SW480 (cell line): Measurements from ENCODE around the gene POLE3.
A peak's percentile ranks its signal among the peaks of the same experiment; 100 is the strongest.
"Not testable (repeated sequence)": the region's sequence is repeated elsewhere in the genome, so short reads cannot be mapped to it uniquely, and the experiment has no call there.

Experiments
- DNase-seq: peaks from one replicate; pipeline ENCODE4 v3.0.0-alpha.2; 2016; ENCODE audit warnings: low spot score

Gene POLE3, protein sequence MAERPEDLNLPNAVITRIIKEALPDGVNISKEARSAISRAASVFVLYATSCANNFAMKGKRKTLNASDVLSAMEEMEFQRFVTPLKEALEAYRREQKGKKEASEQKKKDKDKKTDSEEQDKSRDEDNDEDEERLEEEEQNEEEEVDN

DNA sequence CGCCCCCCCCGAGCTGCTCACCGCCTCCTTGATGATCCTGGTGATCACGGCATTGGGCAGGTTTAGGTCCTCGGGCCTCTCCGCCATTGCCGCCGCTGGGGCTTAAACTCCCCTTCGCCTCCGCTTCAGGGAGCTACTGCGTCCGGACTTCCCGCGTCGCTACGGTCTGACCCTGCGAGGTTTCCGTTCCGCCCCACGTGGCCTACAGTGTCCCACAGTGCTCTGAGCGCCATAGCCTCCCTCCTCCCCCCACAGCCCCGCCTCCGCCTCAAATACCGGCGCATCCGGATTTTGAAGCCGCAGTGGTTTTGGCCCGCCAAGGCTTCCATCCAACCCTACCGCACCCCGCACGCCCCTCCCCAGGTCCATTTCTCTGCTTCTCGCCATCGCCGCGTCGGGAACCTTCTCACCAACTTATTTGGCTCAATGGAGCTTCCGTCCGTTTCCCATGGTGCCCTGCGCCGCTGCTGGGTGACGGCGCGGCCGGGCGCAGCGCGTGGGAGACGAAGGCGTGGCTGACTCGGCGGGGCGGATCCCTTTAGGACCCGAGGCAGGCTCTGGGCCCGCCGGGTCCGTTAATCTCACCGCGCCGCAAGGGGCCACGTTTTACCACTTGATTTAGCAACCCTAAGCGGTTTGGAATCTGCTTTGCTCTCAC lies at the start of gene POLE3, which contains the start of gene C9orf43:
Gene POLE3 (minus strand): TSS at position 469 of the 658 bp plus-strand sequence. CDS start 382 bp downstream, at position 87.
Gene C9orf43 (plus strand): TSS at position 541 of the 658 bp plus-strand sequence. CDS start 2,747 bp downstream, outside the sequence.
- DNase-seq, result peak; percentile 95

DNA sequence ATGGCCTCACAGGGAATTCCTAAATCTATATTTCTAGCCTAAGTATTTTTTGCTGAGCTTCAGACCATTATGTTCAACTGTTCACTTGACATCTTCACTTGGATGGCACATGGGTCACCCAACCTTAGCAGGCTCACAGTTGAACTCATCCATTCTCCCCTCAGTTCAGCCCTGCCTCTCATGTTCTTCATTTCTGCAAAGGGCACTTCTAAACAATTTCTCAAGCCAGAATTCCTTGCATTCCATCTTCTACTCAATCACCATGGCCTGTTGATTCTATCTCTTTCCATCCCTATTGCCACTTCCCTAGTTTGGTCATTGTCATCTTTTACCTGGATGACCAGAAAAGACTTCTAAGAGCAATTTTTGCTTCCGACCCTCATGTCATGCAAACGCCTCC lies 45.8 kb upstream of the POLE3 start:
- DNase-seq, result peak; percentile 10

DNA sequence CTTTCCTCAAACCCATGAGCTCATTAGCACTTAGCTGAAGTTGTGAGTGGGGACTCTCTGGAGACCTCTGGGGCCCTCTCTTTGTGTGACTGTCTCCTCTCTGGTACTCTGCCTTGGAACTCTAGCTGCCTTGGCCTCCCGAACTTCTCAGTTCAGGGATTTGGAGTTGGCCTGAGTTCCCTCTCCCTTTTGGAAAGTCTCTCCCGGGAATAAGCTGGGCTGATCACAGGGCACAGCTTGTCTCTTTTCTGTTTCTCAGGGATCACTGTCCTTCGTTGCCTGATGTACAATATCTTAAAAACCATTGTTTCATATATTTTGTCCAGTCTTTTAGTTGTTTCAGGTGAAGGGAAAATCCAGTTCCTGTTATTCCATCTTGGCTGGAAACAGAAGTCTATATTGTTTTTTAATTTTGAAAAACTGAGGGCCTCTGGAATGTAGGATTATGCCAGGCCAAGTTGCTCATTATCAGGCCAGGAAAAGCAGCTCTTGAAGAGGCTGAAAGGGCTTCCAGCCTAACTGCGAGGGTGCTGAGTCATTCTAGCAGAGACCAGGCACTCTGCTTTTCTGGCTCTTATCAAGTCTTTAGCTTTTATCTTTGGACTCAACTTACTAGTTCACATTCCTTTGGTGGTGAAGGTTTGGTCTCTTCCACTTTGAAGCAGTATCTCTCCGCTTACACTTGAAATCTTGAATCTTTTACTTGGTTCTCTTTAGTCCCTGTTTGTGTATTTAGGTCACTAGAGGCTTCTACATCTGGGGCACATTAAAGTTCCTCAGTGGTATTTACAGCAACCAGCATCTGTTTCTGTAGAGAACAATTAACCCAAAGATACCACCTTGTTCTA lies 44.7 kb upstream of the POLE3 start:
- peak; percentile 56 for DNase-seq

DNA sequence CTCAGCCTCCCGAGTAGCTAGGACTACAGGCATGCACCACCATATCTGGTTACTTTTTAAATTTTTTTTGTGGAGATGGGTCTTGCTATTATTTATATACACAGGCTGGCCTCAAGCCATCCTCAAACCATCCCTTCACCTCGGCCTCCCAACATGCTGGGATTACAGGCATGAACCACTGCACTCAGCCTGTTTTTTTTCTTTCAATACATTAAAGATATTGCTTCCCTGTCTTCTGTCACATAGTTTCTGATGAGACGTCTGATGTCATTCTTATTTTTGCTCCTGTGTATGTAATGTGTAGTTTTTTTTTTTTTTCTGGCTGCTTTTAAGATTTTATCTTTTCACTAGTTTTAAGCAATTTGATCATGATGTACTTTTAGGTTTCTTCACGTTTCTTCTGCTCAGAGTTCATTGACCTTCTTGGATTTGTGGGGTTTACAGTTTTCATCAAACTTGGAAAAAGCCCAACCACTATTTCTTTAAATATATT lies 41.7 kb upstream of the POLE3 start:
- no peak for DNase-seq

DNA sequence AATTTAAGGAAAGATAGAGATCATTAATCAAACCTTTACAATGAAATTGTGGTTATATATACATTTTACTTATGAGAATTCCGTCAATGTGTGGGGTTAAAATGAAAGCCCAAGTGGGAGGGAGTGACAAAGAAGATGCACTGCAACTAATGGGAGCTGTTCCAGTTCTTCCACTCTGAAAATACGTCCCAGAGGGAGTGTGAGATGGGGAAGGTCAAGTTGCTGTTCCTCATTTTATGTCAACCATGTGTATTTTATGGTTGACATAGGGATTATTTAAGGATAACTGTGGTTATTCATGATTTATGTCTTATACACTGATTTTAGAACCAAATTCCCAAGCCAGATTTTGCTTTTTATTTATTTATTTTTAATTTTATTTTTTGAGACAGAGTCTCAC lies 38.9 kb upstream of the POLE3 start:
- no peak for DNase-seq

DNA sequence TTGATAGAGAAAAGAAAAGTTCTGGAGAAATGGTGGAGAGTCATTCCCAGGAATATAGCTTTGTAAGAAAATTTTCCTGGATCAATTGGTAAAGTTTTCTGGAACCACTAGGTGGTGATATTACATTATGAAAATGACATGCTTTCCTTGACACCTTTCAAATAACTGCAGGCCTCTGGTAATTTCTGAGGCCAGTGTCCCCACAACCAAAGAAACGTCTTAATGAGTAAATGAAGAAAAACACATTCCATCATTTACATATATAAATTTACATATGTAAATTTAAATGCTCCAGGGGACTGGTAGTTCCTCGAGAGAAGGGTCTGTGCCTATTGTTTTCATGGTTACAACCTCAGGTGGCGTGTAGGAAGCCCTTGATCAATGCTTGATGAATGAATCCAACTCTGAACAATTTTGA lies 35.9 kb upstream of the POLE3 start:
- peak; percentile 44 for DNase-seq

DNA sequence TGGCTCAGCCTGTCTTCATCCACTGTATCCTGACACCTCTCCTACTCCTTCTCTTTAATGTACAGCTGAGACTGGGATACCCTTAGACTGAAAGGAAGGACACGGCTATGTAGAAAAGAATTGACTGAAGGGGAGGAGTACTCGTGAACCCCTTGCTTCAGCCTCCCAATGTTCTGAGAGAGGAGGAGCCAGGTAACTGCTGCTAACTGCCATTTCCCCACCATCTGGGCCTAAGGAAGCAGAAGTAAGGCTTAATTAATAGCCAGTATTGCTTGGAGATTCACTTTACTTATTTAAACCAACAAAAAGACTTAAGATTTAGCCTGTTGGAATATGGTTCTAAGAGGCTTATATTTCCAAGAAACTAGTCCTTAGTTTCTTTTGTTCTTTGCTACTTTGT lies 34.3 kb upstream of the POLE3 start:
- DNase-seq, result no peak

DNA sequence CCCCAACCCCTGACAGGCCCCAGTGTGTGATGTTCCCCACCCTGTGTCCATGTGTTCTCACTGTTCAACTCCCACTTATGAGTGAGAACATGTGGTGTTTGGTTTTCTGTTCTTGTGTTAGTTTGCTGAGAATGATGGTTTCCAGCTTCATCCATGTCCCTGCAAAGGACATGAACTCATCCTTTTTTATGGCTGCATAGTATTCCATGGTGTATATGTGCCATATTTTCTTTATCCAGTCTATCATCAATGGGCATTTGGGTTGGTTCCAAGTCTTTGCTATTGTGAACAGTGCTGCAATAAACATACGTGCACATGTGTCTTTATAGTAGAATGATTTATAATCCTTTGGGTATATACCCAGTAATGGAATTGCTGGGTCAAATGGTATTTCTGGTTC lies 27.2 kb upstream of the POLE3 start:
- not testable (repeated sequence) for DNase-seq

DNA sequence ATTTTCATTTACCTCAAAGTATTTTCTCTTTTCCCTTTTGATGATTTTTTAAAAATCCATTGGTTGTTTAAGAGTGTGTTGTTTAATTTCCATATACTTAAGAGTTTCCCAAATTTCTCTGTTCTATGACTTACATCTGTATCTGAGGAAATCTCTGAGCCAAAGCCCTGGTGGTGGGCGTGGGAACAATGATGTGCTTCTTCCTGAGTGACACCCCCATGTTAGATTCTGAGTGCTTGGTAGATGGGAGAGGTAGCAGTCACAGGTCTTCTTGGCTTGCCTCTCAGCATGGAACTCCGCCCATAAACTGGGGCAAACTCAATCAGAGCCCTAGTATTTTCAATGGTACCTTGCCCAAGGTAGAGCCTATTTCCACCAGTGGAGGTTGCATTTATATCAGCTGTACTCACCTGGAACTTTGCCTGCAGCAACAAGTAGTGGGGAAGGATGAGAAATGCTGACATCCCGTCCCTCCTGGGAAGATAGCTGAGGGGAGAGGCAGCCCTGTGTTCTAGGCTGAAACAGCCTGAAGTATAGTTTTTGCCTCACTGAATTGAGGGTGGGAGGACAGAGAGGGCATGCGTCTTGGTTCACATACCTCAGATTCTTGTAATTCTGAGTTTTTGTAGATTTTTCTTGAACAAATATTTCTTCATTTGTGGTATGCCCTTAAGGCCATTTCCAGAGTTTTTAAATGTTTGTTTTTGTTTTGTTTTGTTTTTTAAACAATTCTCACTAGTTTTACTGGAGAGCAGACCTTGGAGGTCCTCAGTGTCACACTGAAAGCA lies 26.4 kb upstream of the POLE3 start:
- no peak for DNase-seq

DNA sequence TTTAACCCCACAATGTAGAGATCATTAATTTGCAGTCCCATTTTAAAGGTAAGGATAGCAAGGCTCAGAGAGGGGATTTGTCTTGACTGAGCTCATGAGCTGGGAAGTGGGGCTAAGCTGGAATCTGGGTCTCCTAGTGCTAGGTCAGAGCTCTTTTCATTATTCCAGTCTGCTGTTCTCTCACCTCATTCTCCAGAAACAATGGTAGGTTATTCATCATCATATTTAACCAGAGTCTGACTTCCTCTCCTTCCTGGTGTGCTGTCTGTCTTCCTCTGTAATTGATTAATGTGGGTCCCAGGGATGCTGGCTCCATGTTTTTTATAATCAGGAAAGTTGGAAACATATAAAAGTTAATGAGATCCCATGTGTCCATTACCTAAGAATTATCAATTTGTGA lies 20.7 kb upstream of the POLE3 start:
- no peak for DNase-seq

DNA sequence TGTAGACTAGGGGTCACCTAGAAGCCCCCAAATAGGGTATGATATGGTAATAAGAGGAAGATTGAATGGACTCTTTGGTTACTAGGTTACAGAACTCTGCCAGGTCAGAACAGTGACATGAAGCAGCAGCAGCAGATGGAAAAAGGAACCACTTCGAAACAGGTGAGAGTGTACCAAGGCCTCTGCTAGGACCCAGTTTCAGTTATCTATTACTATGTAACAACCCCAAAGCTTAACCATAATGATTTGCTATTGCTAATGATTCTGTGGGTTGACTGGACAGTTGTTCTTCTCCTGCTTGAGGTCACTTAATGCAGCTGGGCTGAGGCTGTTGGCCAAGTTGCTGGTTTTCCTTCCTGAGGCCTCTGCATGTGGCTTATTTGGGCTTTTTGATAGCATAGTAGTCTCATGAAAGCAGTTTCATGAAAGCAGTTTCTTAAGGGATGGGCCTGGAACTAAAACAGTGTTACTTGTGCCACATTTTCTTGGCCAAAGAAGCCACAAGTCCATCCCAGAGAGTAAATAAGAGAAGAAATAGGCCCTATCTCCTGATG lies 17.7 kb upstream of the POLE3 start:
- DNase-seq, result no peak

DNA sequence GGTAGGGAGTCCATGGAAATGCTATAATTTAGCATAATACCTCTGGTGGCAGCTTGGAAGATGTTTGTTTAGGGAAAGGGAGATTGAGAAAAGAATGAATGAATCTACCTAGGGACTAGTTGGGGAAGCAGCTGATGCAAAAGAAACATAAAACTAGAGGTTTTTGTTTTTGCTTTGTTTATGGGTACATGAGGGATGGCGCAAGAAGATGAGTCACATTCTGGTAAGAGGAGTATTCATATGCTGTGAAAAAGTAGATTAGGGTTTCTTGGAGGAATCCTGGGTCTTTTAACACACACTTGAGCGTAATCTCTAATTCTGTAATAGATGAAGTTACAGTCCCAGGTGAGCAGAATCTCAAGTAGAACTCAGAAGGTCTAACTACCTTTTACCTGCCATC lies 17.2 kb upstream of the POLE3 start:
- DNase-seq, result no peak

DNA sequence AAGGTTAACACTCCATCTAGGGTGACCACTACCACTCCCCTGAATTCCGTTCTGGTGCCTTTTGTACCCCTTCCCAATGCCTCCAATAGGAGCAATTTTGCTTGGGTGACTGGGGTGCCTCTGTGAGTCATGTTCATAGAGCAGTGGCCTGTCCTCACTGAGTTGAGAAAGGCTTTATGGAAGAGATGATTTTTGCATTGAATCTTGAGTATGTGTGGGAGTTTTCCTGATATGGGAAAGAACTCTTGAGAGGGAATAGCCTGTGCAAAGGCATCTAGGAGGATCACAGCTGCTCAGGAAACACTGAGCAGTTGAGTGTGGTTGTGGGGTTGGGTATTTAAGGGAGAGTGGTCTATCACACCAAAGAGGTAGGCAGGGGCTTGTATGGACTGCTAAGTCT lies 16.2 kb upstream of the POLE3 start:
- no peak for DNase-seq

DNA sequence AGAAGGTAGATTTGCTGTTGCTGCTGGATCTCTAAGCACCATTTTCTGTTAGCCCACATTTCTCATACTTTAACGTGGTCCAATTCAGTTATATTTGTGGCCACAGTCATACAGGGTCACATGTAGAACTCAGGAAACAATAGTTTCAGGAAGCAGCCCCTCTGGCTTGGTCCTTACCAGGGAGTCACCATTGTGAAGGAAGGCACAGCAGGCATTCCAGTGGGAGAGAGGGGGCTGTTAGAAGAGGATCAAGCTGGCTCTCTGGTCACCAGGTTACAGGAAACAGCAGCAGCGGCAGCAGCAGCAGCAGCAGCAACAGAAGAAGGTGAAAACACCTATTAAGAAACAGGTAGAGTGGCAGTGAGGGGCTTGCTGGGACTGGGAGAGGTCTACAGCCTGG lies 14.6 kb upstream of the POLE3 start:
- DNase-seq, result no peak

DNA sequence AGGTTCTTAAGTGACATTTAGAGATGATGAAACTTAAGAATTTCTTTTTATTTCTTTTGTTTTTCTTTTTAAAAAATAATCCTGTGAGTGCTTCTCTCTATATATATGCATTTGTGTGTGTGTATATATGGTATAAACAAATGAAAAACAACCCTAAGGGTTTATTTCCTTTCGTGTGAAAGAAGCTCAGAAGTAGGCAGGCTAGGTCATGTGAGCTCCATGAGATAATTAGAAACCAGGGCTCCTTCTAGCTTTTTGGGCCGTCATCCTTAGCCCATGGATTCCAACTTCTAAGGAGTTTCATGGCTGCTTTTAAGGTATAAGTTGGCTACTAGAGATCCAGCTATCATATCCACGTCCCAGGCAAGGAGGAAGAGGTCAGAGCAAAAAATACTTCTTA lies 11.3 kb upstream of the POLE3 start:
- no peak for DNase-seq

DNA sequence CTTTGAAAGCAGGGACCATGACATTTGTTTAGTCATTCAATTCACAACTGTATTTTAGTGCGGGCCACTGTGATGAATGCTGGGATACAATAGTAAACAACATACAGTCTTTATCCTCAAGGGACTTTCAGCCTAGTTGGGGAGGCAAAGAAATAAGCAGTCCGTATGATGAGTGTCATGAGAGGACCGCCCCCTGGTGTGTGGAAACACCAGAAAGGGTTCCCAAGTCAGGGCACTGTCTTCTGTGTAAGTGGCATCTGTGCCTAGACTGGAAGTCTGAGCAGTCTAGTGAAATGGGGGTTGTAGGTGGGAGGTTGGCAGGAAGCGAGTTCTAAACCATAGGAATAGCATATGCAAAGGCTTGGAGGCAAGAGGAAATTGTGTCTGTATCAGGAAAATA lies 6.9 kb upstream of the POLE3 start:
- DNase-seq, result no peak

DNA sequence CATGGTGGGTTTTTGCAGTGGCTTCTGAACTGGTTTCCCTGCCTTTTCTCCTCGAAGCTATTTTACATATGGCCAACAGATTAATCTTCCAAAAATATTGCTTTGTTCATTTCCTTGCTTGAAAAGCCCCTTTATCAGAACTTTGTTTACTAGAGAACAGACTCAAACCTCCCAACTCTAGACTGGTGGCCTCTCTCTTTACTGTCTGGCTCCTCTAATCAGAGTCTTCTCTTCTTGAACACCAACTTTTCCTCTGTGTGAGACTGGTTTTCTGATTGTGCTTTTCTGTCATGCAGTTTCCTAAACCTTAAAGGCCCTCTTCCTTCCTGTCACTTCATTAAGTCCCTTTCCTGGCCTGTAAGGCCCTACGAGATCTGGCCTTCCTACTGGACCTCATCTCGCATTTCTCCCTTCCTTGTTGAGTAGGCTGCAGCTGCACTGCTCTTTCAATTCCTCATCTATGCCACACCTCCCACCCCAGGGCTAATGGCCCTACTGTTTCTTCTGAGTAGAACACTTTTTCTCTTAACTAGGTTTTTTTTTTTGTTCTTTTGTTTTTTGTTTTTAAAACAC lies 5.8 kb upstream of the POLE3 start:
- no peak for DNase-seq

DNA sequence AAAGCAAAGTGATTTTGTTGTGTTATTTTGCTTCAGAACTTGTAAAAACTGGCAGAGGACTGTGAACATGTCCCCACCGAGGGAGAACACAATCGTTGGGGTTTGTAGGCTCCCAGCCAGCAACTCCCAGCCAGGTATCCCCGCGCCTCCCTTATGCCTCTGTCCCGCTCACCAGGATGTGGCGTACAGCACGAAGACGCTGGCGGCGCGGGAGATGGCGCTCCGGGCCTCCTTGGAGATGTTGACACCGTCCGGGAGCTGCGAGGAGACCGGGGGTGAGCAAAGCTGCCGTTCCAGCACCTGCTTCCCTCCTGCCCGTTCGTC lies 630 bp downstream of the POLE3 start:
- DNase-seq, result no peak

DNA sequence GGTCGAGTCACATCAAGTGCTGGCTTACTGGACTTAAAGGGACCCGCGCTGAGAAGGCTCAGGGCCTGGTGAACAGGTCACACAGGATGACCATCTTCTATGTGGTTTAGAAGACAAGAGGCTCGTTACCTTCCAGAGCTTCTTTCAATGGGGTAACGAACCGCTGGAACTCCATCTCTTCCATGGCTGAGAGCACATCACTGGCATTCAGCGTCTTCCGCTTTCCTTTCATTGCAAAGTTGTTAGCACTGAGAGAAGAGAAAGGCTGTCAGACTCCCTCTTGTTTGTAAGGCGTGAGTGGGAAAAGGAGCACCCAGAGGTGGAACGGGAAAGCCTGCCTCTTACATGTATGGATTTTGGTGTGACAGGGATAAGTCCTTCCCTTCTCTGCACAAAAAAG lies 994 bp downstream of the POLE3 start:
- no peak for DNase-seq

DNA sequence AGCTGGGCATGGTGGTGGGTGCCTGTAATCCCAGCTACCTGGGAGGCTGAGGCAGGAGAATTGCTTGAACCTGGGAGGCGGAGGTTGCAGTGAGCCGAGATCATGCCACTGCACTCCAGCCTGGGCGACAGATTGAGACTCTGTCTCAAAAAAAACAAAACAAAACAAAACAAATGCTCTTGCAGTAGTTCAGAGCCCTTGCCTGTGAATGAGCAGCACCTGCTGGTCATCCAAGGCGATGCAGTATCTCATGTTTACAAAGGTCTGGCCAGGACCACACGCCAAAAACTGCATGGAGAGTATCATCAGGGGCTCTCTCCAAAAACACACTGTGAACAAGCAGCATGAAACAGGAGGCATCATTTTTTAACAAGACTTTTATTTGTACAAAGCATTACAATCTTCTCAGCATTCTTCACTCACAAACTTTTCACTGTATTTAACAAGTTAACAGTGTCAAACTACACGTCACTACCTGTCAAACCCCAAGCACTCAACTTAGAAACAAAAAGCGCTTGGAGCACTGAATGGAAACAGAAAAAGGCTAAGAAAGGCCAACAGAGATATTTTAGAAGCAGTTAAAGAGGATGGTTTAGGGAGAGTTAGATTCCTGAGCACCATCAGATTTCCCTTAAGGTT lies 3.5 kb downstream of the POLE3 start:
- peak; percentile 71 for DNase-seq

DNA sequence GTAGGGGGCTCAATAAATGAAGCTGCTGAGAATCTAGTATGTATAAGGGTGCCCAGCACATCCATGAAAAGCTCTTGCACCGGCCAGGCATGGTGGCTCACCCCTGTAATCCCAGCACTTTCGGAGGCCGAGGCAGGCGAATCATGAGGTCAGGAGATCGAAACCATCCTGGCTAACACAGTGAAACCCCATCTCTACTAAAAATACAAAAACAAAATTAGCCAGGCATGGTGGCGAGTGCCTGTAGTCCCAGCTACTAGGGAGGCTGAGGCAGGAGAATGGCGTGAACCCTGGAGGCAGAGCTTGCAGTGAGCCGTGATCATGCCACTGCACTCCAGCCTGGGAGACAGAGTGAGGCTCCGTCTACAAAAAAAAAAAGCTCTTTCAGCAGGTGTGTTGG lies 4.1 kb downstream of the POLE3 start:
- DNase-seq, result not testable (repeated sequence)
